IMR-90 (cell line): ENCODE data around the gene IDH3A. TPM values are rescaled to one million over a fixed set of nuclear protein-coding genes. Genes with fewer than 3 reads are reported as not detected.

Experiments used
- ATAC-seq: fragments of 200-7000 bp; cut with Tn5 transposase; 2 replicates; pipeline ENCODE4 v1.9.1; 2020; ENCODE audit warnings: low read depth, mild to moderate bottlenecking, moderate library complexity
- BruUV-seq: library from RNA; stranded (reverse); fragments of 400-500 nt; replicated peaks from 2 replicates; lab custom pipeline; 2021; lab: Mats Ljungman, UMichigan
- CTCF ChIA-PET: fragments of 300-600 bp; formaldehyde crosslinking; extraction: SDS; loops from one replicate; lab custom pipeline; 2021; ENCODE audit warnings: antibody characterized with exemption; lab: Yijun Ruan, JAX
- POLR2A ChIA-PET: fragments of 300-600 bp; sonication (Branson Sonifier 250); formaldehyde crosslinking; loops from one replicate; lab custom pipeline; 2022; ENCODE audit warnings: antibody characterized with exemption; ENCODE audit not compliant: unreplicated experiment; lab: Charles Lee
- DNase-seq: peaks from one replicate; pipeline ENCODE4 v3.0.0; 2013
- H2AFZ ChIP-seq: replicated peaks from 2 replicates; pipeline ENCODE3; 2013; ENCODE audit warnings: low read length, mild to moderate bottlenecking; ENCODE audit not compliant: poor library complexity
- H2AK5ac ChIP-seq: 2 replicates; pipeline ENCODE4 v1.6.1; 2013; ENCODE audit warnings: low read depth, low read length, inconsistent platforms
- H2AK9ac ChIP-seq: replicated peaks from 2 replicates; pipeline ENCODE3; 2013; ENCODE audit warnings: mild to moderate bottlenecking, low read depth, low read length, moderate library complexity; ENCODE audit not compliant: poor library complexity
- H2BK120ac ChIP-seq: 2 replicates; pipeline ENCODE4 v1.6.1; 2013; ENCODE audit warnings: low read depth, low read length, inconsistent platforms
- H2BK15ac ChIP-seq: 3 replicates; pipeline ENCODE4 v1.6.1; 2013; ENCODE audit warnings: low read depth, low read length, inconsistent platforms
- H2BK20ac ChIP-seq: 2 replicates; pipeline ENCODE4 v1.6.1; 2013; ENCODE audit warnings: low read depth, mild to moderate bottlenecking, inconsistent platforms, low read length, moderate library complexity
- H2BK5ac ChIP-seq: 2 replicates; pipeline ENCODE4 v1.6.1; 2013; ENCODE audit warnings: mild to moderate bottlenecking, low read depth, low read length, inconsistent platforms; ENCODE audit not compliant: poor library complexity, severe bottlenecking
- H3K14ac ChIP-seq: replicated peaks from 2 replicates; pipeline ENCODE4 v1.6.1; 2013; ENCODE audit warnings: low read depth, low read length, inconsistent platforms
- H3K18ac ChIP-seq: 2 replicates; pipeline ENCODE4 v1.6.1; 2013; ENCODE audit warnings: low read depth, low read length, control low read depth
- H3K23ac ChIP-seq: 2 replicates; pipeline ENCODE4 v1.6.1; 2013; ENCODE audit warnings: low read depth, low read length, inconsistent platforms
- H3K27ac ChIP-seq: 2 replicates; pipeline ENCODE4 v1.5.1; 2013; ENCODE audit warnings: mild to moderate bottlenecking, control low read depth, low read length; ENCODE audit not compliant: insufficient read depth
- H3K27me3 ChIP-seq: 2 replicates; pipeline ENCODE4 v1.6.1; 2013; ENCODE audit warnings: low read length; ENCODE audit not compliant: control insufficient read depth, insufficient read depth
- H3K36me3 ChIP-seq: 2 replicates; pipeline ENCODE4 v1.6.1; 2013; ENCODE audit warnings: low read length, mixed read lengths; ENCODE audit not compliant: control insufficient read depth, insufficient read depth
- H3K4ac ChIP-seq: 2 replicates; pipeline ENCODE4 v1.6.1; 2013; ENCODE audit warnings: low read depth, low read length, inconsistent platforms
- H3K4me1 ChIP-seq: 2 replicates; pipeline ENCODE4 v1.6.1; 2013; ENCODE audit warnings: low read length, mixed read lengths; ENCODE audit not compliant: control insufficient read depth, insufficient read depth
- H3K4me2 ChIP-seq: 2 replicates; pipeline ENCODE4 v1.6.1; 2013; ENCODE audit warnings: low read depth, mild to moderate bottlenecking, control low read depth, low read length, moderate library complexity
- H3K4me3 ChIP-seq: 2 replicates; pipeline ENCODE4 v1.5.1; 2013; ENCODE audit warnings: low read depth, mild to moderate bottlenecking, control low read depth, low read length, moderate library complexity; ENCODE audit not compliant: insufficient read depth
- H3K56ac ChIP-seq: 2 replicates; pipeline ENCODE4 v1.6.1; 2013; ENCODE audit warnings: low read length, inconsistent platforms; ENCODE audit not compliant: insufficient read depth; ENCODE audit errors: extremely low read depth
- H3K79me1 ChIP-seq, 2 experiments: 2 replicates each; pipeline ENCODE4 v1.6.1; 2013; ENCODE audit warnings: low read length in 2 of 2, inconsistent platforms in 1 of 2, low read depth in 1 of 2
- H3K9ac ChIP-seq: 2 replicates; pipeline ENCODE4 v1.6.1; 2013; ENCODE audit warnings: low read depth, low read length, control low read depth
- H3K9me1 ChIP-seq: 2 replicates; pipeline ENCODE4 v1.6.1; 2013; ENCODE audit warnings: low read length, inconsistent platforms; ENCODE audit not compliant: insufficient read depth
- H3K9me3 ChIP-seq: 2 replicates; pipeline ENCODE4 v1.6.1; 2013; ENCODE audit warnings: low read length; ENCODE audit not compliant: control insufficient read depth, insufficient read depth
- H4K20me1 ChIP-seq: 2 replicates; pipeline ENCODE4 v1.6.1; 2013; ENCODE audit warnings: low read length, inconsistent platforms; ENCODE audit not compliant: insufficient read depth
- H4K5ac ChIP-seq: 2 replicates; pipeline ENCODE4 v1.6.1; 2013; ENCODE audit warnings: mild to moderate bottlenecking, low read depth, low read length, control low read depth
- H4K8ac ChIP-seq, 2 experiments: 2 replicates each; pipeline ENCODE4 v1.6.1; 2013; ENCODE audit warnings: low read depth in 2 of 2, low read length in 2 of 2, control low read depth in 1 of 2, inconsistent platforms in 1 of 2
- H4K91ac ChIP-seq: 2 replicates; pipeline ENCODE4 v1.6.1; 2013; ENCODE audit warnings: low read depth, low read length, inconsistent platforms; ENCODE audit not compliant: insufficient read depth
- BHLHE40 ChIP-seq: fragments of 150-350 bp; IDR thresholded peaks from 2 replicates; pipeline ENCODE4 v1.6.1; 2016; ENCODE audit warnings: mild to moderate bottlenecking, low read depth, low read length
- CHD1 ChIP-seq: IDR thresholded peaks from 2 replicates; pipeline ENCODE4 v1.6.1; 2012; ENCODE audit warnings: low read depth, low read length, improper control_type of control experiment
- FOS ChIP-seq: fragments of 150-350 bp; IDR thresholded peaks from 2 replicates; pipeline ENCODE4 v1.6.1; 2016; ENCODE audit warnings: low read depth, low read length
- MXI1 ChIP-seq: IDR thresholded peaks from 2 replicates; pipeline ENCODE4 v1.6.1; 2012; ENCODE audit warnings: low read depth, mild to moderate bottlenecking, low read length, moderate library complexity, borderline replicate concordance
- NFE2L2 ChIP-seq: fragments of 150-350 bp; IDR thresholded peaks from 2 replicates; pipeline ENCODE4 v1.6.1; 2016; ENCODE audit warnings: low read depth, mild to moderate bottlenecking, low read length
- RAD21 ChIP-seq: IDR thresholded peaks from 2 replicates; pipeline ENCODE4 v1.6.1; 2012; ENCODE audit warnings: low read length, improper control_type of control experiment
- RFX5 ChIP-seq: IDR thresholded peaks from 2 replicates; pipeline ENCODE4 v1.8.0; 2012; ENCODE audit warnings: low read depth, mild to moderate bottlenecking, low read length, moderate library complexity
- SMC3 ChIP-seq: fragments of 150-350 bp; IDR thresholded peaks from 2 replicates; pipeline ENCODE4 v1.6.1; 2016; ENCODE audit warnings: low read depth, mild to moderate bottlenecking, antibody characterized with exemption, low read length, moderate library complexity
- WGBS, 2 experiments: methylation state at CpG; one replicate each; pipeline versions ENCODE4 v1.1.5 to v1.1.7; 2013; ENCODE audit warnings: missing lambda C conversion rate in 2 of 2; ENCODE audit not compliant: insufficient read length in 1 of 2; ENCODE audit errors: extremely low coverage in 2 of 2; 5-methylcytosine and 5-hydroxymethylcytosine counted together
- dilution Hi-C: fragments of 300-500 bp; cut with HindIII; formaldehyde crosslinking; loops from one replicate; pipeline ENCODE4 v1.14.3; 2018; ENCODE audit warnings: low sequenced_read_pairs; ENCODE audit not compliant: unreplicated experiment
- in situ Hi-C: fragments of 300-500 bp; cut with MboI; formaldehyde crosslinking; loops from 3 replicates; pipeline ENCODE4 v1.14.3; 2019; ENCODE audit warnings: low sequenced_read_pairs, inconsistent platforms, mixed read lengths
- intact Hi-C: fragments of 100-400 bp; cut with micrococcal nuclease; formaldehyde crosslinking; loops from 2 replicates; pipeline ENCODE4 v1.10.0; 2022
- polyA plus RNA-seq, 3 experiments: library from polyadenylated mRNA; depleted of rRNA; stranded (reverse); fragments of >200 nt; gene quantifications; 2 replicates each; pipeline ENCODE4 v1.2.3, GENCODE V29; 2012; ENCODE audit warnings: low replicate concordance in 1 of 3
- total RNA-seq: library from RNA; depleted of rRNA; stranded (reverse); fragments of >200 nt; gene quantifications from 2 replicates; pipeline ENCODE4 v1.2.3, GENCODE V29; 2012
- TF ChIP-seq, protein P1 (sequence below): conservative IDR thresholded peaks from 2 replicates; pipeline ENCODE4 v1.5.1; 2012; ENCODE audit warnings: mild to moderate bottlenecking, low read depth, low read length, improper control_type of control experiment
- TF ChIP-seq, protein P2 (sequence below): fragments of 150-350 bp; IDR thresholded peaks from 2 replicates; pipeline ENCODE4 v1.6.1; 2017; ENCODE audit warnings: mild to moderate bottlenecking, antibody characterized with exemption, low read length, low read depth
- TF ChIP-seq, protein P3 (sequence below): fragments of 150-350 bp; IDR thresholded peaks from 2 replicates; pipeline ENCODE4 v1.6.1; 2016; ENCODE audit warnings: low read depth, mild to moderate bottlenecking, low read length, moderate library complexity, borderline replicate concordance

The IDH3A gene
- total and polyA plus RNA-seq, 2 of the 4 experiments (the other 2 are of a cell fraction): 34.5 to 47.7 TPM

DNA sequence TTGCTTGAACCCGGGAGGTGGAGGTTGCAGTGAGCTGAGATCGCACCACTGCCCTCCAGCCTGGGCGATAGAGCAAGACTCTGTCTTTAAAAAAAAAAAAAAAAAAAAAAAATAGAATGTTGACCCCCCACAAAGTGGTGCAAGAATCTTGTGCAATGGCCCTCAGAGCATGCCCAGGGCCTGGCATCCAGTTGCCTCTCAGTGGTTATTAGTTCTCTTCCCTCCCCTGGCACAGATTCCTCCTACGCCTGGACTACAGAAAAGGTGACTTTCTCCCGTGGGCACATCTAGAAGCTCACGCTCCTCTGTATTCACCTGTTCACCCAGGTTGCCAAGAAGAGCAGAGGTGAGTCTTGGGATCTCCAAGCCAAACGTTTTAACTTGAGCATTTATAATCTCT lies 48.5 kb downstream of the IDH3A start:
- Histone ChIP-seq H3K4me1 (no peaks in the 10 kb centered on the region), H3K9me1 (no peaks in the 10 kb centered on the region), H2BK120ac (no peak overlapping the region), H3K79me1 (no peaks in the 10 kb centered on the region), H3K4me2 (no peak overlapping the region), H2BK15ac (no peak overlapping the region), H3K4me3 (no peak overlapping the region), H3K56ac (no peak overlapping the region), H3K4ac (no peak overlapping the region), H3K27ac (no peak overlapping the region), H3K27me3 (peaks cover 39% of the 10 kb centered on the region), H2AK9ac (no peak overlapping the region), H4K91ac (no peak overlapping the region), H4K5ac (no peak overlapping the region), H3K14ac (no peak overlapping the region), H3K9ac (no peak overlapping the region), H3K36me3 (no peaks in the 10 kb centered on the region), H2AFZ (no peak overlapping the region), H2BK20ac (no peak overlapping the region), H3K23ac (no peak overlapping the region), H3K18ac (no peak overlapping the region), H4K20me1 (no peaks in the 10 kb centered on the region), H3K9me3 (no peaks in the 10 kb centered on the region), H4K8ac (no peak overlapping the region), H2AK5ac (no peak overlapping the region), H2BK5ac (no peak overlapping the region)
- POLR2A ChIA-PET: no interaction called here
- BruUV-seq: no TSS peak
- ATAC-seq (no peak), DNase-seq (no peak)
- CTCF ChIA-PET: no interaction called here
- in situ Hi-C loops (no loop called here), intact Hi-C loops (no loop called here), dilution Hi-C loops (no loop called here)
- 66% methylated on average over 4 of the region's 7 CpGs; no CpG with 5 or more reads in 1 of the 2 experiments for WGBS, 2 experiments
- no peak for TF ChIP-seq SMC3
- TF ChIP-seq RAD21: no peak
- TF ChIP-seq CHD1: no peak
- TF ChIP-seq, protein P1, sequence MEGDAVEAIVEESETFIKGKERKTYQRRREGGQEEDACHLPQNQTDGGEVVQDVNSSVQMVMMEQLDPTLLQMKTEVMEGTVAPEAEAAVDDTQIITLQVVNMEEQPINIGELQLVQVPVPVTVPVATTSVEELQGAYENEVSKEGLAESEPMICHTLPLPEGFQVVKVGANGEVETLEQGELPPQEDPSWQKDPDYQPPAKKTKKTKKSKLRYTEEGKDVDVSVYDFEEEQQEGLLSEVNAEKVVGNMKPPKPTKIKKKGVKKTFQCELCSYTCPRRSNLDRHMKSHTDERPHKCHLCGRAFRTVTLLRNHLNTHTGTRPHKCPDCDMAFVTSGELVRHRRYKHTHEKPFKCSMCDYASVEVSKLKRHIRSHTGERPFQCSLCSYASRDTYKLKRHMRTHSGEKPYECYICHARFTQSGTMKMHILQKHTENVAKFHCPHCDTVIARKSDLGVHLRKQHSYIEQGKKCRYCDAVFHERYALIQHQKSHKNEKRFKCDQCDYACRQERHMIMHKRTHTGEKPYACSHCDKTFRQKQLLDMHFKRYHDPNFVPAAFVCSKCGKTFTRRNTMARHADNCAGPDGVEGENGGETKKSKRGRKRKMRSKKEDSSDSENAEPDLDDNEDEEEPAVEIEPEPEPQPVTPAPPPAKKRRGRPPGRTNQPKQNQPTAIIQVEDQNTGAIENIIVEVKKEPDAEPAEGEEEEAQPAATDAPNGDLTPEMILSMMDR: no peak
- TF ChIP-seq, protein P2, sequence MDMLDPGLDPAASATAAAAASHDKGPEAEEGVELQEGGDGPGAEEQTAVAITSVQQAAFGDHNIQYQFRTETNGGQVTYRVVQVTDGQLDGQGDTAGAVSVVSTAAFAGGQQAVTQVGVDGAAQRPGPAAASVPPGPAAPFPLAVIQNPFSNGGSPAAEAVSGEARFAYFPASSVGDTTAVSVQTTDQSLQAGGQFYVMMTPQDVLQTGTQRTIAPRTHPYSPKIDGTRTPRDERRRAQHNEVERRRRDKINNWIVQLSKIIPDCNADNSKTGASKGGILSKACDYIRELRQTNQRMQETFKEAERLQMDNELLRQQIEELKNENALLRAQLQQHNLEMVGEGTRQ: no peak
- no peak for TF ChIP-seq RFX5
- TF ChIP-seq MXI1: no peak
- TF ChIP-seq, protein P3, sequence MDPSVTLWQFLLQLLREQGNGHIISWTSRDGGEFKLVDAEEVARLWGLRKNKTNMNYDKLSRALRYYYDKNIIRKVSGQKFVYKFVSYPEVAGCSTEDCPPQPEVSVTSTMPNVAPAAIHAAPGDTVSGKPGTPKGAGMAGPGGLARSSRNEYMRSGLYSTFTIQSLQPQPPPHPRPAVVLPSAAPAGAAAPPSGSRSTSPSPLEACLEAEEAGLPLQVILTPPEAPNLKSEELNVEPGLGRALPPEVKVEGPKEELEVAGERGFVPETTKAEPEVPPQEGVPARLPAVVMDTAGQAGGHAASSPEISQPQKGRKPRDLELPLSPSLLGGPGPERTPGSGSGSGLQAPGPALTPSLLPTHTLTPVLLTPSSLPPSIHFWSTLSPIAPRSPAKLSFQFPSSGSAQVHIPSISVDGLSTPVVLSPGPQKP: no peak
- TF ChIP-seq NFE2L2: no peak
- TF ChIP-seq FOS: no peak
- no peak for TF ChIP-seq BHLHE40
